HepG2 (cell line): ENCODE measurements around the gene CFAP97.

Experiments used
- CTCF ChIP-seq: sonication (generic); formaldehyde crosslinking; IDR thresholded peaks from 2 replicates; pipeline ENCODE4 v1.5.0; 2020; ENCODE audit warnings: mild to moderate bottlenecking, missing genetic modification reagents, moderate library complexity
- MXI1 ChIP-seq: IDR thresholded peaks from 3 replicates; pipeline ENCODE4 v1.6.1; 2012; ENCODE audit warnings: low read depth, low read length, inconsistent platforms, borderline replicate concordance
- NR2C2 ChIP-seq: sonication (generic); formaldehyde crosslinking; IDR thresholded peaks from 2 replicates; pipeline ENCODE4 v1.4.0; 2020; ENCODE audit warnings: missing genetic modification reagents, mild to moderate bottlenecking, moderate library complexity, borderline replicate concordance
- POLR2AphosphoS2 ChIP-seq: IDR thresholded peaks from 2 replicates; pipeline ENCODE4 v1.6.1; 2011; ENCODE audit warnings: low read depth, low read length, improper control_type of control experiment
- RELA ChIP-seq: sonication (generic); formaldehyde crosslinking; IDR thresholded peaks from 2 replicates; pipeline ENCODE4 v1.4.0; 2020; ENCODE audit warnings: missing genetic modification reagents
- TAF1 ChIP-seq: sonication (generic); formaldehyde crosslinking; IDR thresholded peaks from 2 replicates; pipeline ENCODE4 v1.4.0; 2020; ENCODE audit warnings: missing genetic modification reagents
- ZNF205 ChIP-seq: IDR thresholded peaks from 2 replicates; pipeline ENCODE4 v1.6.1; 2018; ENCODE audit warnings: missing biosample characterization, missing genetic modification reagents
- ZNF292 ChIP-seq: sonication (generic); formaldehyde crosslinking; IDR thresholded peaks from 2 replicates; pipeline ENCODE4 v1.8.1; 2022; ENCODE audit warnings: mild to moderate bottlenecking, low read depth, missing genetic modification reagents, borderline replicate concordance

GRCh38 chr4:185218312-185218711 lies 14.5 kb upstream of the CFAP97 start:
- TF ChIP-seq NR2C2 (CRISPR knock-in tag) (no peak), ZNF205 (CRISPR knock-in tag) (no peak), ZNF292 (CRISPR knock-in tag) (no peak), TAF1 (CRISPR knock-in tag) (no peak), POLR2AphosphoS2 (no peak), CTCF (no peak), RELA (CRISPR knock-in tag) (no peak), MXI1 (no peak)
